Measurements from ENCODE around the gene KIF5A. TPM values are rescaled to one million over a fixed set of nuclear protein-coding genes. Genes with fewer than 3 reads are reported as not detected.

KIF5A gene
- total and polyA plus RNA-seq, 2 of the 4 experiments (the other 2 are of a cell fraction), result 0.15 to 0.18 TPM

GRCh38 chr12:57523706-57524614 lies 25.9 kb upstream of the KIF5A start:
- Histone ChIP-seq H4K5ac (ENCODE audit: low read depth, low read length) (no peak overlapping the region), H3K4me1 (ENCODE audit: control insufficient read depth, insufficient read depth, low read length) (peaks cover 22% of the 10 kb centered on the region), H2BK20ac (ENCODE audit: low read depth, low read length) (0 out of 2 replicates have a peak overlapping the region, but pooled peaks have one; percentile 12), H3K9ac (ENCODE audit: low read depth, low read length) (peak overlapping the region; percentile 91), H4K91ac (ENCODE audit: insufficient read depth, low read depth, low read length) (peak overlapping the region; percentile 64), H3K27ac (ENCODE audit: insufficient read depth, low read length) (peak overlapping the region; percentile 88), H3K9me3 (ENCODE audit: control insufficient read depth, insufficient read depth, low read length) (no peaks in the 10 kb centered on the region), H3K9me1 (ENCODE audit: insufficient read depth, low read length) (peaks cover 14% of the 10 kb centered on the region), H3K18ac (ENCODE audit: low read depth, low read length) (no peak overlapping the region; the same call in 1 of the 2 replicates), H2AFZ (replicated peaks; ENCODE audit: low read length, poor library complexity) (no peak overlapping the region), H3K4me2 (ENCODE audit: low read depth, low read length) (peak overlapping the region; percentile 93), H3K4me3 (ENCODE audit: insufficient read depth, low read depth, low read length) (peak overlapping the region; percentile 54), H3K4ac (ENCODE audit: low read depth, low read length) (peak overlapping the region; percentile 91), H2BK5ac (ENCODE audit: low read depth, low read length, poor library complexity, severe bottlenecking) (peak overlapping the region; percentile 83), H2AK5ac (ENCODE audit: low read depth, low read length) (peak overlapping the region; percentile 98), H3K79me1 (ENCODE audit: low read depth in 1 of 2, low read length in 2 of 2) (peaks cover 14 to 62% of the 10 kb centered on the region in 2 experiments), H3K27me3 (ENCODE audit: control insufficient read depth, insufficient read depth, low read length) (no peaks in the 10 kb centered on the region), H2BK120ac (ENCODE audit: low read depth, low read length) (no peak overlapping the region; the same call in 1 of the 2 replicates), H4K8ac (ENCODE audit: low read depth in 2 of 2, low read length in 2 of 2) (peak overlapping the region; percentile 47 to 78; a peak in 2 of 4 replicates), H2BK15ac (ENCODE audit: low read depth, low read length) (peak overlapping the region; percentile 59; the same call in 1 of the 3 replicates), H2AK9ac (replicated peaks; ENCODE audit: low read depth, low read length, poor library complexity) (peak overlapping the region; percentile 40), H3K14ac (replicated peaks; ENCODE audit: low read depth, low read length) (peak overlapping the region; percentile 93), H3K56ac (ENCODE audit: extremely low read depth, insufficient read depth, low read length) (peak overlapping the region; percentile 91), H3K23ac (ENCODE audit: low read depth, low read length) (peak overlapping the region; percentile 39), H4K20me1 (ENCODE audit: insufficient read depth, low read length) (peaks cover 36% of the 10 kb centered on the region), H3K36me3 (ENCODE audit: control insufficient read depth, insufficient read depth, low read length) (peaks cover 45% of the 10 kb centered on the region)
- intact Hi-C loops (cut with micrococcal nuclease), result no loop called here
- ATAC-seq (ENCODE audit: low read depth), result no peak
- DNase-seq, result no peak
- dilution Hi-C loops (cut with HindIII; ENCODE audit: low sequenced_read_pairs, unreplicated experiment), result no loop called here
- POLR2A ChIA-PET (ENCODE audit: unreplicated experiment), result interaction anchor here (0.7 kb wide), 1 partner anchor 12 kb away, joined by 7 read pairs; no protein-coding TSS in a partner anchor
- 75% methylated on average over 4 of the region's 14 CpGs; no CpG with 5 or more reads in 1 of the 2 experiments for WGBS, 2 experiments (ENCODE audit: extremely low coverage in 2 of 2, insufficient read length in 1 of 2)
- TF ChIP-seq RAD21 (IDR thresholded peaks at IDR 0.05; ENCODE audit: low read length) (no peak), RCOR1 (IDR thresholded peaks at IDR 0.05; ENCODE audit: insufficient replicate concordance, low read length) (no peak), RFX5 (IDR thresholded peaks at IDR 0.05; ENCODE audit: low read depth, low read length) (no peak), CHD1 (IDR thresholded peaks at IDR 0.05; ENCODE audit: low read depth, low read length) (no peak), POLR2A (IDR thresholded peaks at IDR 0.05; ENCODE audit: low read depth, low read length) (no peak), BHLHE40 (IDR thresholded peaks at IDR 0.05; ENCODE audit: low read depth, low read length) (no peak), FOS (IDR thresholded peaks at IDR 0.05; ENCODE audit: low read depth, low read length) (no peak), CEBPB (IDR thresholded peaks at IDR 0.05; ENCODE audit: low read depth, low read length) (no peak), USF2 (IDR thresholded peaks at IDR 0.05; ENCODE audit: low read depth, low read length) (no peak), NFE2L2 (IDR thresholded peaks at IDR 0.05; ENCODE audit: low read depth, low read length) (no peak), SMC3 (IDR thresholded peaks at IDR 0.05; ENCODE audit: low read depth, low read length) (no peak)
- TF ChIP-seq, protein P1, sequence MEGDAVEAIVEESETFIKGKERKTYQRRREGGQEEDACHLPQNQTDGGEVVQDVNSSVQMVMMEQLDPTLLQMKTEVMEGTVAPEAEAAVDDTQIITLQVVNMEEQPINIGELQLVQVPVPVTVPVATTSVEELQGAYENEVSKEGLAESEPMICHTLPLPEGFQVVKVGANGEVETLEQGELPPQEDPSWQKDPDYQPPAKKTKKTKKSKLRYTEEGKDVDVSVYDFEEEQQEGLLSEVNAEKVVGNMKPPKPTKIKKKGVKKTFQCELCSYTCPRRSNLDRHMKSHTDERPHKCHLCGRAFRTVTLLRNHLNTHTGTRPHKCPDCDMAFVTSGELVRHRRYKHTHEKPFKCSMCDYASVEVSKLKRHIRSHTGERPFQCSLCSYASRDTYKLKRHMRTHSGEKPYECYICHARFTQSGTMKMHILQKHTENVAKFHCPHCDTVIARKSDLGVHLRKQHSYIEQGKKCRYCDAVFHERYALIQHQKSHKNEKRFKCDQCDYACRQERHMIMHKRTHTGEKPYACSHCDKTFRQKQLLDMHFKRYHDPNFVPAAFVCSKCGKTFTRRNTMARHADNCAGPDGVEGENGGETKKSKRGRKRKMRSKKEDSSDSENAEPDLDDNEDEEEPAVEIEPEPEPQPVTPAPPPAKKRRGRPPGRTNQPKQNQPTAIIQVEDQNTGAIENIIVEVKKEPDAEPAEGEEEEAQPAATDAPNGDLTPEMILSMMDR (conservative IDR thresholded peaks at IDR 0.05; ENCODE audit: low read depth, low read length), result no peak
- CTCF ChIA-PET, result interaction anchor here (0.6 kb wide), 1 partner anchor 805 kb away, joined by 3 read pairs; no protein-coding TSS in a partner anchor
- in situ Hi-C loops (cut with MboI; ENCODE audit: low sequenced_read_pairs), result no loop called here
- no TSS peak for BruUV-seq (replicated peaks)
